GM10847 (cell line): ENCODE results near the gene AP1B1.

Experiments
- POLR2A ChIP-seq: IDR thresholded peaks from 2 replicates; pipeline ENCODE4 v1.6.1; 2011; ENCODE audit not compliant: insufficient read length; ENCODE audit errors: extremely low read depth

The AP1B1 gene

DNA sequence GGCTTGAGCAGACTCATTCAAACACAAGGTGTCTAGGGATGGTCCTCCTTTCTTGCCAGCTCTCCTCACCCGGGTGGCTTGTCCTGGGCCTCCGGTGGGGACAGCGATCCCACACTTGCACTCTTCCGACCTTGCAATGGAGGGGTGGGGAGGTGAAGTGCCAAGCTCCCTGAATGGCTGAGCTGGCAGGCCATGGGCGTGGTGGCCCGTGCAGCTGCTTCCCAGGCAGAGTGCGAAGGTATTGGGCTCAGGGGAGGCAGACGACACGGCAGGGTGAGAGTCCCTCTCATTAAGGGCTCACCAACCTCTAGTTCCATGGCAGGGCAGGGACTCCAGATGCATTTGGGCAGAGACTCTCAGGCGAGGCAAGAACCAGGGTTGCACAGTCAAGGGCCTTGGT lies 61.9 kb downstream of the AP1B1 start:
- TF ChIP-seq POLR2A = no peak

DNA sequence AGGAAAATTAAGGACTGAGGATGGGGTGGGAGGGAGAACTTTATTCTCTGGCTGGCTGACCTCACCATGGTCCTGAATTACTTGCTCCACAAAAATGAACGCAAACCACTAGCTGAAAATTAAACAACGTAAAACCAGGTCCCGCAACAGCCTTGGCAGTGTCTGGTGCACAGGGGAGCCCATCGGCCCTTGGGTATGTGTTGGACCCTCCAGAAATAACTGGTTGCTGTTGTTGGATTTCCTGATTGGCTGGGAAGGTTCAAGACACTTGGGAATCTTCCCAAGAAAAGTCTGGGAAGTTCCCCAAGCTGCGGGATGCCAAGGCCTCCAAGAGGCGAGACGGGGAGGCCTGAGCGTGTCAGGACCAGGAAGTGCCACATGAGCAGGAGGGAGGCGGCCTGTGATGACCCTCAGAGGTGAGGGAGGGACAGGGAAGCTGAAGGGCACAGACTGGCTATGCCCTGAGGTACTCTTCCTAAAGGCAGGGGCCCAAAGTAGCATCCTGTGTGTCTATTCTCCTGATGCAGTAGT lies 62.5 kb downstream of the AP1B1 start:
- no peak for TF ChIP-seq POLR2A

DNA sequence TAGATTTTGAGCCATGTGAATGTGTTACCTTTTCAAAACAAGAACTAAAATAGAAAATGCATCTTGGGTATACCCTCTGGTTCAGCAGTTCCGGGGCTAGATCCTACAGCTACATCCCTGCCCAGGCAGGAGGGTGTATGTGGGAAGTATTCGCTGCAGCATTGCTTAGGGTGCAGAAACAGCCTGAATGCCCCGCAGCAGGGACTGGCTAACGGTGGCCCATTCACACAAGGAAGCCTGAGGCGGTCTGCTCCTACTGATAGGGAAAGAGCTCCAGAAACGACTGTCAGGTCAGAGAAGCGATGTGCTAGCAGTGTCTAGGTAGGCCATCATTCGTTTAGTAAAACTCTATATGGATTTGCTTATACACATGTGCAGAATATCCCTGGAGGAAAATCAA lies 63.0 kb downstream of the AP1B1 start:
- TF ChIP-seq POLR2A = no peak

DNA sequence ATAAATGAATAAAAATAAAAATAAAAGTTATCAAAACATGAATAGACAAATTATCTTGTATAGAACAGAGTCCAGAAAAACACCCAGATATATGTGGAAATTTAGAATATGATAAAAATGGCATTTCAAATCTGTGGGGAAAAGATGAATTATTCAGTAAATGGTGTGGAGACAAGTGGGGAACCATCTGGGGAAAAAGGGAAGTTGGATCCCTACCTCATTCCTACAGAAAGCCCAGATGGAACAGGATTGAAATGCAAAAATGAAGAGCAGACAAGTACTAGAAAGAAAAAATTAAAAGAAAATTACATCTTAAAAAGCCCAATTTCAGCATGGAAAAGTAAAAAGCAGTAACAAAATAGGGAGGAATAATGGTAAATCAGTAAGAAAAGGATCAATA lies 64.7 kb downstream of the AP1B1 start:
- TF ChIP-seq POLR2A = no peak

DNA sequence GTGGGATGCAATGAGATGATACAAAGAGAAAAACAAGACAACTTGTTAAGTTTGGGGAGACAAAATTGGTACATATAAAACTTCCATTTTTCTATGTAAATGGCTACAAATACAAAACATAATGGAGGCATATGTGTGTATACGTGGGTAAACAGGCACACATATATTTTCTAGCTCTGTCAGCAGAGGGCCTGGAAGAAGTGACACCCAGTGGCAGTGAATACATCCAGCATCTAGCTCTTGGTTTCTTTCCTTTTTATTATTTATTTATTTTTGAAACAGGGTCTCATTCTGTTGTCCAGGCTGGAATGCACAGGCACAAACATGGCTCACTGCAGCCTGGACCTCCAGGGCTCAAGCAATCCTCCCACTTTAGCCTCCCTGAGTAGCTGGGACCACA lies 67.8 kb downstream of the AP1B1 start:
- no peak for TF ChIP-seq POLR2A

DNA sequence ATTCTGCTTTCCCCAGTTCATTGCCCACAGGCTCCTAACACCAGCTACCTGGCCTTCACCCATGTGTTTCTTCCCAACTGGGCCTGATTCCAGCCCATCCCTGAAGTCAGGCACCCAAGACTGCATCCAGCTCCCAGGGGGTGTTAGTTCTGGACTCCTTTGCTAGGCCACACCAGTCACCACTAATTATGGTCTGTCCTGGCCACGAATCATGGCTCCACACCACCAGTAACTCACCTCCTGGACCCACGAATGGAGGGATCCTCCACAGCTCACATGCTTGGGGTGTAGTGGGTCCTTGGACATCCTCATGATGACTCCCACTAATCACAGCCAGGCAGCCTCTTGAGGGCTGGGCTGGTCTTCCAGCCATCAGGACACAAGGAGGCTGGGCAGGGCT lies 69.3 kb downstream of the AP1B1 start:
- no peak for TF ChIP-seq POLR2A

DNA sequence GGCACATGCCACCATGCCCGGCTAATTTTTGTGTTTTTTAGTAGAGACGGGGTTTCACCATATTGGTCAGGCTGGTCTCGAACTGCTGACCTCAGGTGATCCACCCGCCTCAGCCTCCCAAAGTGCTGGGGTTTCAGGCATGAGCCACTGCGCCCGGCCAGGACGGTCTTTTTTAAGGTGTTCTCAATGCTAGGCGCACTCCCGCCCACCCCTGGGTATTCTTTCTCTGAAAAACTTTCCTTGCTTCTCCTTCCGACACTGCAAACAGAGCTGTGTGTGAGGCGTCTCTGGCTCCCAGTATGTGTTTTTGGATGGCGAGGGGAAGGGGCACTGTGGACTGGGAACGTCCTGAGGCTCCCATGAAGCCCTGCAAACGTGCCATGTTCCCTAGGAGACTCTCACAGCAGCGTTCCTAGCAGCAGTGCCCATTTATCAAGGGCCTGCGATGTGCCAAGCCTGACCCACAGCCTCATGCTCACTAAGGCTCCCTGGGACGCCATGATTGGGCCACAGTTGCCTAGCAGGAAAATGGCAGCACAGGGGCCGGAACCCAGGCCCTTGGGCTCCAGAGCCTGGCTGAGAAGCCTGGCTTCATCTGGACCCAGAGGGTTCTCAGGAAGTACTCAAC lies 70.4 kb downstream of the AP1B1 start:
- no peak for TF ChIP-seq POLR2A

DNA sequence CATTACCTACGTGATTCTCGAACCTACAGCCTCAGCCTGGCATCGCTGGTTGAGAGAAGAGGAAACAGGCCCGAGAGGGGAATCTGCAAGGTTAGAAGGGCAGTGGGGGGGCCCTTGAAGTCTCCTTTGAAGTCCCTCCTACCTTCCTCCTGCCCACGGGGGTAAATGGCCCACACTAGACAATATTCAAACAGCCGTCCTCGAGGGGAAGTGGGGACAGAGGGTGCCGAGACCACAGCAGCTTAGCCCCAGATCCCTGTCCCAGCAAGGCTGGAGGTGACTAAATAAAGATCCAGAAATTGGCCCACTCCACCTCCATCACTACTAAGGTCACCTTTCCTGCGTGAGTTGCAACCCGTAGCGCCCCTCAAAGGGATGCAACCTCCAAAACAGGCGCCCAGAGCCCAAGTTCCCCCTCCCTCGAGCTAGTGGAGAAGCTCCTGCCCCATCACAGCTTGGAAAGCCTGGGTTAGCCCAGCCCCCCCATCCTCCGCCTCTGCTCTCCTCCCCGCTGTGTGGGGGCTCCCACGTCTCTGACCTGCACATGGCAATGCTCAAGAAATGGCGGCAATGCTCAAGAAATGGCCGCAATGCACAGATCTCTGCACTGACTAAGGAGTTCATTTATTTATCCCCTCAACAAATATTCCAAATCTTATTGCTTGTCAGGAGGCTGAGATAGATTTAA lies 72.1 kb downstream of the AP1B1 start:
- no peak for TF ChIP-seq POLR2A

DNA sequence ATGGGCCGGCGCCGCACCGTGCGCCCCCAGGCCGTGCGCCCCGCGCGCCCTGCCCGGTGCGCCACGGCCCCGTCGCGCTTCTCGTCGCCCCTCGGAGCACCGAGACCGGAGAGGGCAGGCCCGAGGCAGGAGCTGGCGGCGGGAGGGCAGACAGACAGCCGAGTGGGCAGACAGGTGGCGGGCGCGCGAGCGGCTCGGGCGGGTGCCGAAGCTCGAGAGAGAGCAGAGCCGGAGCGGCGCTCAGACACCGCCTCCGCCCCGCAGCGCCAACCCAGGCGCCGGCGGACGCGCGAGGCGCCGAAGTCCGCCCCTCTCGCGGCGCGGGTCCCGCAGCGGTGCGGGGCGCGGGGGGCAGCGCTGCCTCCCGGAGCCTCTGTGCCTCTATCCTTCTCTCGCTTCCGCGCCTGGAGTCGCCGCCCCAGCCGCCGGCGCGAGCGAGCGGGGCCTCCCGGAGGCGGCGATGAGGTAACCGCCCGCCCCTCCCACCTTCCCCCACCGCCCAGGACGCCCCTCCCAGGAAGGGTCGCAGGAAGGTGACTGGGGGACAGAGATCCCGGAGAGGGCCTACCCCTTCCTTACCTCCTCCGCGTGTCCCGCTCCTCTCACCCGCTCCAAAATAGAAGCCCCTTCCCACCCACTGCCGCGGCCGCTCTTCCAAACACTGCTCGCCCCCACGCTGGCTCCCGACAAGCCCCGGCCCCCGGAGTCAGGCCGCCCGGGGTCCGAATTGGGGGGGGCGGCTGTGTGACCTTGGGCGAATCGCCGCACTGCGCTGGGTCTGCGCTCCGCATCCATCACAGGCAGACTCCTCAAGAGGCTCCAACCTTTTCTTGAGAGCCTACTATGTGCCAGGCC lies 72.9 kb downstream of the AP1B1 start, which contains the start of gene RASL10A:
Gene RASL10A, minus strand, starts transcription at position 412 of the 855 bp plus-strand sequence. CDS start 451 bp downstream, outside the sequence.
- TF ChIP-seq POLR2A = no peak

DNA sequence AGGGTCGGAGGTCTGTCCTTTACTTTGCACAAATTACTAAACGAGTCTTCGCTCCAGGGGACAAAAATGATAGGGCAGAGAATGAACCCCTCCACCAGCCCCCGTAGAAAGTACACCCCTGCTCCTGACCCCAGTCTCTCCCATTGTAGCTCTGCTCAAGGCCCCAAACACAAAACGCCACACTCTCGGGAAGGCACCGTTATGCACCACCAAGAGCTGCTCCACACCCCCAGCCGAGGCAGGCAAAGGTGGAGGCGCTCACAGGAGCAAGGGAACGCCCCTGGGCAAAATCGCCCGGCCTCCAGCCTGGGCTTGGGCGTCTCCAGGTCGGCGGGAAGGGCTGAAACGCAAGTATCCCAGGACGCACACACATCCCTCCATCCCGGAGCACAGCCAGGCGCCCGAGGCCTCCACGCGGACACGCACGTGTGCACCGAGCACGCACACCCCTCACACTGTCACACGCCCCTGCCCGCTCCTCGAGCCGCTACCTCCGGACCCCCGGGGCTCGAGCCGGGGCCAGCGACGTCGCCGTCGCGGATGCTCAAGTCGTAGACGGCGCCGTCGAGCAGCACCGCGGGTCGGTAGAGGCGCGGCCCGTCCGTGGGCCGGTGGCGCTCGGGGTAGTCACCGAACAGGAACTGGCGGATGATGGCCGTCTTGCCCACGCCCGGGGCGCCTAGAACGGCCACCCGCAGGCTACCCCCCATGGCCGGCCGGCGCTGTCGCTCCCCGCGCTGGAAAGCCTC lies 73.7 kb downstream of the AP1B1 start:
- no peak for TF ChIP-seq POLR2A

DNA sequence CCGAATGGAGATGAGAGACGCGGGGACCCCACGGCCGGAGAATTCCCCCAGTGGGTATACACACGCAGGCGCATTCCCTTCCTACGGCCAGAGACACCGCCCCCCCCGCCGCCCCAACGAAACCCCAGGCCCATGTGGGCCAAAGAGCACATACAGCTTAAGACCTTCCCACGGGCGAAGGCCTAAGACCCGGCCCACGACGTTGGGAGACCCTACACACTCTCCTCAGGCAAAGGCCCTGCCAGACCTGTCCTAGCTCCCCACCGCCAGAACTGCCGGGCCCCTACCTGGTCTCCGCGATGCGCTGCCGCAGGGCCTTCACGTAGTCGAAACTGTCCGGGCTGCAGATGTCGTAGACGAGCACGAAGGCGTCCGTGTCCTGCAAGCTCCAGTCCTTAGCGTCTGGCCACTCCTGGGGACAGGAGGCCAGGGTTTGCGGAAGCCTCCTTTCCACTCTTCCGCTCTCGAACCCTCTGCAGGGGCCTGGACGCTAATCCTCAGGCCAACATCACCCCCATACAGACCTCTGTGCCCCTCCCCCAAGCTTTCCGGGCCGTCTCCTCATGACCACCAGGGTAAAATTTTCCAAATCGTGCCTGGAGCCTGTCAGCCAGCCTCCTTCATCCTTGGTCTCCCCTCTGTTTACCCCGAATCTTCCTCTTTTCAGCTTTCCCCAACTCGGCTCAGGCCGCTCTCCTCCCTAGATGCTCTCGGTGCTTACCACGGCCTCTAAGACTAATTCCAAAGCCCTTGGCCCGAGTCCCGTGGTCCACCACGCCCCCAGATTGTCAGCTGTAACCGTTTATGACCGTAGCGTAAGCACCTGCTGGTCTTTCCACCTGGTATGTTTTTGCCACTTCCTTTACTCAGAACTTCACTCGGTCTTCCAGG lies 74.5 kb downstream of the AP1B1 start:
- TF ChIP-seq POLR2A = no peak

DNA sequence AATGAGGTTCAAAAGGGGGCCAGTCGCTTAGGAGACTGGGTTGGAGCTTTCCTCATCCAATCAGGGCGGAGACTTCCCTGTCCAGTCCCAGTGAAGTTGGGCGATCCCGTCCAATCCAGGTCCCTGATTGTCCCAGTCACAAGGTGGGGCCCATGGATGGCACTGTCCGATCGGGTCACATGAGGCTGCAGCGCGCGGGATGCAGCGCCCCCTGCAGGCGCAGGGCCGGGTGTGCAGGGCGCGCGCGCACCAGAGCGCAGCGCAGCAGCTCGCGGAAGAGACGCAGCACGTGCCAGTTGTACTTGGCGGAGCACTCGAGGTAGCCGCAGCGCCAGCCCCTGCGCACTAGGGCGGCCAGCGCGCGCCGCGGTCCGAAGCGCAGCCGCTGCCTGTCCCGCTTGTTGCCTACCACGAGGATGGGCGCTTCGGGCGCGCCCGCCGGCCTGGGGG lies 75.2 kb downstream of the AP1B1 start:
- no peak for TF ChIP-seq POLR2A

DNA sequence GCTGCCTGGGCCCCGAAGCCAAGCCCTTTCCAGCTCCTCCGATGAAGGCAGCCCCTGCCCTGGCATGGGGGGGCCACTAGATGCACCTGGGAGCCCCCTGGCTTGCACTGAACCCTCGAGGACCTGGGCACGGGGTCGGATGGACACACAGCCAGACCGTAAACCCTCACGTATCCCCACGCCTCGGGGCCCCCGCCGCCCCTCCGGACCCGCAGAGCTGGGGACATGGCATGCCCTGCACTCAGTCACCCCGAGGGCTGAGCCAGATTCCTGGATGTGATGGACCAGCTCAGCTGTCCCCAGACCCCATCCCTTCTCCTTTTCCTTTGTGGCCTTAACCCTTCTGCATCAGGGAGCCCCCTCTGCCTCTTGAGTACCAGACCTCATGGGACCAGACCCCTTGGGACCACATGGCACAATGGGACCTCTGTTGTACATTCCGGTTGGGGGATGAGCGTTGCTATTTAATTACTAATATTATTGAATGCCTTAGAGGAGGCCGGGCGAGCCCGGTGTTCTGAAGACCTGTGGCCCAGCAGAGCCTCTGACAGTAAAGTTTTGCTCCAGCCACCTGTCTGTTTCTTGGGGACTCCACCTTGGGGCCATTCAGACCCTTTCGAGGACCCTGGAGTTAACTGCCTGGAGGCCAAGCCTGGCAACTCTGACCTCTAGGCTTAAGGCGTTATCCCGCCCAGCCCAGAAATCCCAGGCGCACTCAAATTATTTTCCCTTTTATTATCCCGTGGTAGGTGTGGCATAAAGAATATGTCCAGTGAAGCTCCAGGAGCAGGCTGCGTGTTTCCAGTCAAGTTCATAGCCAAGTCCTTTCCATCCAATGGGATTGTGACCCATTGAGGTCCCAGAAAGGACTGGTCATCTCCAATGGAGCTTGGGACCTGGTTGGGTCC lies 75.9 kb downstream of the AP1B1 start:
- TF ChIP-seq POLR2A = no peak
